Measurements from ENCODE around the gene HYAL1. TPM values are rescaled to one million over a fixed set of nuclear protein-coding genes. Genes with fewer than 3 reads are reported as not detected.

HYAL1 gene
- total RNA-seq, 3 donors from 2014 or later = 3.5 to 16.1 (median 4.8) TPM

GRCh38 chr3:50327943-50328691, 24.7 kb upstream of the HYAL1 start, which contains the start of gene TUSC2:
TSS of gene TUSC2 (minus strand) at chr3:50328223. CDS start at chr3:50328099, 124 bp downstream.
- H3K4me1 ChIP-seq = peaks cover 0 to 8% of the 10 kb centered on the region in 2 donors
- H3K36me3 ChIP-seq = peaks cover 8% of the 10 kb centered on the region
- H3K9me3 ChIP-seq = no peaks in the 10 kb centered on the region
- TF ChIP-seq POLR2A (IDR thresholded peaks at IDR 0.05) (peak; percentile 56), POLR2AphosphoS5 (IDR thresholded peaks at IDR 0.05) (peak; percentile 62 to 91 (median 89)), CTCF (IDR thresholded peaks at IDR 0.05) (peak in 1 of 3 donors; percentile 11)
- no peaks in the 10 kb centered on the region for H3K27me3 ChIP-seq
- H3K27ac ChIP-seq = peak within 1 kb of the TSS; percentile 89 to 92
- peak within 1 kb of the TSS; percentile 97 to 100 (median 98) for H3K4me3 ChIP-seq
- DNase-seq (ENCODE audit: low spot score in 2 of 2) = peak; percentile 97
- intact Hi-C loops (cut with DNase I; ENCODE audit: low total_unique reads) = no loop called here

- Histone ChIP-seq H3K27ac (peak overlapping the region in 1 of 2 donors; percentile 89), H3K9me3 (no peaks in the 10 kb centered on the region), H3K36me3 (peaks cover 8% of the 10 kb centered on the region), H3K27me3 (no peaks in the 10 kb centered on the region), H3K4me1 (peaks cover 0 to 16% of the 10 kb centered on the region in 2 donors), H3K4me3 (peak overlapping the region; percentile 97 to 100 (median 98))
- DNase-seq (ENCODE audit: low spot score in 2 of 2) = no peak
- intact Hi-C loops (cut with DNase I; ENCODE audit: low total_unique reads) = no loop called here
- TF ChIP-seq POLR2AphosphoS5 (IDR thresholded peaks at IDR 0.05) (no peak), CTCF (IDR thresholded peaks at IDR 0.05) (no peak), POLR2A (IDR thresholded peaks at IDR 0.05) (no peak)
These were observed 23.8 kb upstream of the HYAL1 start for GRCh38 chr3:50327129-50327528.

GRCh38 chr3:50326182-50326541, 22.8 kb upstream of the HYAL1 start:
- DNase-seq (ENCODE audit: low spot score in 2 of 2) = no peak
- Histone ChIP-seq H3K4me1 (peaks cover 0 to 20% of the 10 kb centered on the region in 2 donors), H3K27ac (no peak overlapping the region), H3K36me3 (peaks cover 2% of the 10 kb centered on the region), H3K27me3 (no peaks in the 10 kb centered on the region), H3K9me3 (no peaks in the 10 kb centered on the region), H3K4me3 (no peak overlapping the region)
- intact Hi-C loops (cut with DNase I; ENCODE audit: low total_unique reads) = no loop called here
- TF ChIP-seq POLR2AphosphoS5 (IDR thresholded peaks at IDR 0.05) = no peak

- no peak for DNase-seq (ENCODE audit: low spot score in 2 of 2)
These were observed 22.3 kb upstream of the HYAL1 start for GRCh38 chr3:50325497-50326181.

GRCh38 chr3:50325113-50325480, 21.7 kb upstream of the HYAL1 start:
- Histone ChIP-seq H3K4me3 (no peak overlapping the region), H3K4me1 (peaks cover under 1 to 23% of the 10 kb centered on the region in 2 donors), H3K27me3 (no peaks in the 10 kb centered on the region), H3K9me3 (no peaks in the 10 kb centered on the region), H3K27ac (peak overlapping the region; percentile 8 to 31), H3K36me3 (no peaks in the 10 kb centered on the region)
- TF ChIP-seq POLR2AphosphoS5 (IDR thresholded peaks at IDR 0.05) = no peak
- TF ChIP-seq POLR2A (IDR thresholded peaks at IDR 0.05) = no peak
- TF ChIP-seq CTCF (IDR thresholded peaks at IDR 0.05) = no peak
- intact Hi-C loops (cut with DNase I; ENCODE audit: low total_unique reads) = no loop called here
- no peak for DNase-seq (ENCODE audit: low spot score in 2 of 2)

More at GRCh38 chr3:50325497-50326181, 22.3 kb upstream of the HYAL1 start:
- intact Hi-C loops (cut with DNase I; ENCODE audit: low total_unique reads) = no loop called here
- no peak for TF ChIP-seq POLR2AphosphoS5 (IDR thresholded peaks at IDR 0.05)
- TF ChIP-seq POLR2A (IDR thresholded peaks at IDR 0.05) = no peak
- no peak for TF ChIP-seq CTCF (IDR thresholded peaks at IDR 0.05)
- no peak overlapping the region for H3K4me3 ChIP-seq
- no peaks in the 10 kb centered on the region for H3K27me3 ChIP-seq
- peak overlapping the region; percentile 8 to 21 for H3K27ac ChIP-seq
- no peaks in the 10 kb centered on the region for H3K9me3 ChIP-seq
- peaks cover 0 to 20% of the 10 kb centered on the region in 2 donors for H3K4me1 ChIP-seq
- no peaks in the 10 kb centered on the region for H3K36me3 ChIP-seq

Data from breast epithelium (tissue), 4 donors.